ENCODE results near the gene SFSWAP.

SFSWAP gene

DNA sequence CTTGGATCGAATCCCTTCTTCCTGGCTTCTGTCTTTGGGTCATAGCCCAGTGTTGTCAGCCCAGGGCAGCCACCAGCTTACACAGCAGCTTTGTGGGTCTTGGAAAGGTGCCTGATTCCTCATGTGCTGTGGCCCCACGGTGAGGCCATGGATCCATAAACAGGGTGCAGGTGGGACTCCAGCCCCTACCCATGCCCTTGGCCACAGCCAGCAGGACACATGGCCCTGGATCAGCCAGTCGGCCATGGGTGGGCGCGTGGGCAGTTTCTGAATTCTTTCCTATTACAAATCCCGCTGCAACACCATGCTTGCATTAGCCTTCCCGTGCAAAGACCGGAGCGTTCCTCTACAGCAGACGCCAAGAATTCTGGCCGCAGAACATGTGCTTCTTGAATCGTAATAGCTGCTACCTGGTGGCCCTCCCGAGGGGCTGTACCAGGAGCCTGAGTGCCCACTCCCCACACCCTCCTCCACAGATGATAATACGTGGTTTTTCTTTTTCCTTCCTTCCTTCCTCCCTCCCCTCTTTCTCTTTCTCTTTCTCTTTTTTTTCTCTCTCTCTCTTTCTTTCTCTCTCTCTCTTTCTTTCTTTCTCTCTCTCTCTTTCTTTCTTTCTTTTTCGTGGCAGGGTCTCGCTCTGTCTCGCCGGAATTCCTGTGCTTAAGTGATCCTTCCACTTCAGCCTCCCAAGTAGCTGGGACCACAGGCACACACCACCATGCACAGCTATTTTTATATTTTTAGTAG, 114.4 kb downstream of the SFSWAP start:
- DNase-seq, result no peak

DNA sequence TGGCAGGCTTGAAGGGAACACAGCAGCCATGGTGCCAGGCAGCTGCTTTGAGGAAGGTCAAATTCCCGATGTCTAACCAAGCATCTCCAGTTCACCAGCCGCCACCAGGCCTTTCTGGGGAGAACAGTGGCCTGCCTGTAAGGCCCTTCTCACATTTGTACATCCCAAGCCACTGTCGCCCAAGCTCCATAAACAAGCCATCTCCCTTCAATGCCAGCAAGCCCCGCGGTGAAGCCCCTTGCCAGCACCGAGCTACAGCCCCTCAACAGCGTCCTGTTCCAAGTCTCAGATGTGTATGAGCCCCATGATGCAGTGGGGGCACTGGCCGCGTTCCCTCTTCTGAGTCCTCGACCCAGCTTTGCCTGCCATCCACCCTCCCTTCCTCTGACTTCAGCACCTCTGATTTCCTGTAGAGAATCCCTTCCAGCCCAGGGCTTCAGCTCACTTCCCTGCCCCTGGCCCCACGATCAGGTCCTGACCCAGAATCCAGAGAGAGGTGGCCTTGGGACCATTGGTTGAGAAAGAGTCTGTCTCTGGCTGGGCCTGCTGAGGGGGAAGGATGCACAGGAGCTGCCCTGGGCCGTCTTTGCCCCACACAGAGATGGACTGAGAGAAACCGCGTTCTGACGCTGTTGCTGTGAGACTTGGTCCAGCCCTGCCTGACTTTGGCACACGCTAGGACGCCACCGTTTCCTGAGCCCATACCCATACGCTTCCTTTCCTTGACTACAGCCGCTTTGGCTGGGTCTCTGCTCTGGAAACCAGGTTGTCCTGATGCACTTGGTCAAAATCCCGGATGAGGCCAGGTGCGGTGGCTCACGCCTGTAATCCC, 115.4 kb downstream of the SFSWAP start:
- DNase-seq, result no peak

DNA sequence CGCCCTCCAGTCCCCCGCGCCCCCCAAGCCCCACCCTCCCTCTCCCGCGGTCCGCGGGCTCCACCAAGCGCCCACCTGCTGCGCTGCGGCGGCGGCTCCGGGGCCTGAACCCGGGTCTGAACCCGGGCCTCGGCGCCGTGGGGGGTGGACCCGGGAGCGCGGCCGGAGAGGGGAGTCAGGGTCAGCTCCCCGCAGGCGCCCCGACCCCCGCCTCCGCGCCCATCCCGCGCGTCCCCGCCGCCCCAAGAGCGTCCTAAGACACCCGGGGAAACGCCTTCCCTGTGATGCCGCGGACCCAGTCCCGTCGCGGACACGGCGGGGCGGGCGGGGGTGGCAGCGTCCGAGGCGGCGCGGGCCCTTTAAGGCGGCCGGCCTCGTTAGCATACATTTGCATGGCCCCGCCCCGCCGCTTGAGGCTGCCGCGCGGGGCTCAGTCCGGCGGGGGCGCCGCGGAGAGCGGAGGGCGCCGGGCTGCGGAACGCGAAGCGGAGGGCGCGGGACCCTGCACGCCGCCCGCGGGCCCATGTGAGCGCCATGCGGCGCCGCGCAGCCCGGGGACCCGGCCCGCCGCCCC, 117.2 kb downstream of the SFSWAP start, which contains the start of gene MMP17:
Gene MMP17 (plus strand): TSS at position 433 of the 574 bp plus-strand sequence. CDS start 102 bp downstream, at position 535.
- peak; percentile 55 for DNase-seq

GRCh38 chr12:131828671-131829355, 117.9 kb downstream of the SFSWAP start:
- no peak for DNase-seq

- no peak for DNase-seq
These were observed 118.5 kb downstream of the SFSWAP start for GRCh38 chr12:131829356-131829747.

DNA sequence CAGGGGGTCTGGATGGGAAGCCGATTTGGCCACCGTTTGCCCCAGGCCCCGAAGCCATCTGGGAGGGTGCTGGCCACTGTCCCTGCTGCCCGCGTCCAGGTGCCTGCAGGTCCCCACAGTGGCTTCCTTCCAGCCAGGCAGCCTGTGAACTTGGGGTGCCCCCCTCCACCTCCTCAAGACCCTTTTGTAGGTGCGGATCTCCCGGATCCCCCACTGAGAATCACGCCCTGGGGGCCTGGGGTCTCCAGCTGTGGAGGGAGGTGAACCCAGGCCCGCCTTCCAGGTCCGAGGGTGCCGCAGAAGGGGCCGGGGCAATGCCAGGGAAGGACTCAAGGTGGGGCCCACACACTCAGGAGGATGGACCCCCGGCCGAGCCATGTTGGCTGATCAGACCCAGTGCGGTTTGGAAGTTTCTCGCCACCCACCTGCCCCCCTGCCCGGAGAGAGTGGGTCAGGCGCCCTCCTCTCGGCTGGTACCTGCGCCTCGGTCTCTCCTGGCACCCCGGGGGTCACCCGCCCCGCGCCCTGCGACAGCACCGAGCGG, 119.0 kb downstream of the SFSWAP start:
- DNase-seq, result no peak

- DNase-seq, result peak; percentile 88
These were observed 119.5 kb downstream of the SFSWAP start for GRCh38 chr12:131830335-131830913.

- no peak for DNase-seq
These were observed 120.2 kb downstream of the SFSWAP start for GRCh38 chr12:131830914-131831571.

- DNase-seq, result peak; percentile 49
These were observed 120.7 kb downstream of the SFSWAP start for GRCh38 chr12:131831635-131832041.

DNA sequence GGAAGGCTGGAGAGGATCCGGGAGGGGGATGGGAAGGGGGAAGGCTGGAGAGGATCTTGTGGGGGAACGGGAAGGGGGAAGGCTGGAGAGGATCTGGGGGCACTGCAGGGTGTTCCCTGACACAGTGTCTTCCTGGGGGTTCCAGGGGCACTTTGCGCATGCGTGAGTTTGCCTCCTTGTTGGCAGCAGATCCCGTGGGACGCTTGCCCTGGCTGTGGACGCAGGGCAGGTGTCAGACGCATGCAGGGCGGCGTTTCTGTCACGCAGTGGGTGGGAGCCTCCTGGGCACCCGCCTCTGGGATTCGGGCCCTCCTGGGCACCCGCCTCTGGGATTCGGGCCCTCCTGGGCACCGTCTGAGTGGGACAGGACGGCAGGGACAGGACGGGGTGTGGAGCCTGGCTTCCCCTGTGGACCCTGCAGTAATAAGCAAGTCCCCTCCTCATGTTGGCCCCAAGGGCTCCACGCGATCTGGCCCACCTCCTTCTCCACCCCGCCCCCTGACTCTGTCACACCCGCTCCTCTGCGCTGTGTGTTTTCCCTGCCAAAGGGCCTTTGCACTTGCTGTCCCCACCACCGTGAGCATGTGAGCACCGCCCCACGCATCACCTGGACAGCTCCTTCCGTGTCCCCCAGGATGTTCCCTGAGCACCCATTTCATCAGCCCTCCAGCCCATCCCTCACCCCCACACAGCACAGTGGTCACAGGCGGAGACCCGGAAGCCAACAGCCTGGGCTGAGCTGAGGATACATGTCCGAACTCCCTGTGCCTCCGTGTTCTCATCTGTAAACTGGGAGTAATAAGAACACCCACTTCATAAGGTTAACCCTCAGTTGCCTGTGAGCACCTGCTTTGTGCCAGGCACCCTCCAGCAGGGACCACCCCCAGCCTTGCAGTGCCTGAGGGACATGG, 121.7 kb downstream of the SFSWAP start:
- peak; percentile 45 for DNase-seq

DNA sequence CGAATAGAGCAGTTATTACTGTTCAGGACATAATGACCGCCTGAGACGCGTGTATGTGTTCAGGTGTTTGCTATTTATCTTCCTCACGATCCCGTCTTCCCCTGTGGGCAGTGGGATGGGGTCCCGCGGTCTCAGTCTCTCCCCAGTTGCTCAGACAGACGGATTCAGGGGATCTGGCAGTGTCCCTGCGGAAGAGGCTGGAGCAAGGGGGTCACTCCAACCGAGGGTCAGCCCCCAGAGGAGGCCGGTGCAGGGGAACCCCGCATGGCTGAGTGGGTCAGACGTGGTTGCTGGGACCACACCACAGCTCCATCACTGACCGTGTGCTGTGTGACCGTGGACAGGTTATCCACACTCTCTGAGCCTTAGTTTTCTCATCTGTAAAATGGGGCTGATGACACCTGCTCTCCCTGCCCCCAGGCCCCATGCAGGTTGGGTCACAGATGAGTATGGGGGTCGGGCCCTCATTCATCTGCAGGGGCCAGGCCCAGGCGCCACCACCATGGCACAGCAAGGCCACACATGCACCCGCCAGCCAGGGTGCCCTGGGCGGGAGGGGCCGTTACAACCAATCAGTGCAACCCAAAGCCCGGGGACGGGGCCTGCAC, 122.5 kb downstream of the SFSWAP start:
- no peak for DNase-seq

DNA sequence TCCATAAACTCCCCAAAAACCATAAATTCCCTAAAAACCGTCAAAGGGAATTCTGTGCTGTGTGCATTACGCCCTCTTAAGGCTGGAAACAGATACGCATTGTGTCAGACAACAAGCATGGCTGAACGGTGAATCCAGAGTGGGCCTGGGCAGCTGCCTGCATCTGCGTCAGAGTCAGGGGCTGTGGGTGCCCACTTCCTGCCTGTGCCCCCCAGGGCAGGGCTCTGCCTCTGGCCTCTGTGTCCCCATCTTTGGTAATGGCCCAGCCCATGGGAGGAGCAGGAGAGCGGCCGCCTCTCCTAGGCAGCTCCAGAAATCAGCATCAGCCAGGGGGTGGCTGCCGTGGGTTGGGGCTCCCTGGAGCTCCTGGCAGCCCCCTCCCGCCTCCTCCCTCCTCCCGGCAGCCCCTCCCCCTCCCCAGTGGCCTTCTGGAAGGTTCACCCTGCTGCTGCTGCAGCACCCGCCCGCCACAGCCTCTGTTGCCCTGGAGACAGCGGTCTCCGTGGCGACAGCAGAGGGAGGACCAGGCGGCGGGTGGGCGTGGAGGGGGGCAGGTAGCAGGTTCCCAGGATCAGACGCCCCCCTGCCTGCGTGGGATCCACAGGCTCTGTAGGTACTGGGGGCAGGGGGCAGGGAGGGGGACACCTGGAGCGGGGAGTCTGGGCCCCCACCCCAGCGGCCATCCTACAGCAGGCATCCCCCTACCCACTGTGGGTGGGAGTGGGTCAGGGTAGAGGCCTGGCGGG, 123.2 kb downstream of the SFSWAP start:
- no peak for DNase-seq

GRCh38 chr12:131834798-131835615, 124.1 kb downstream of the SFSWAP start:
- no peak for DNase-seq

DNA sequence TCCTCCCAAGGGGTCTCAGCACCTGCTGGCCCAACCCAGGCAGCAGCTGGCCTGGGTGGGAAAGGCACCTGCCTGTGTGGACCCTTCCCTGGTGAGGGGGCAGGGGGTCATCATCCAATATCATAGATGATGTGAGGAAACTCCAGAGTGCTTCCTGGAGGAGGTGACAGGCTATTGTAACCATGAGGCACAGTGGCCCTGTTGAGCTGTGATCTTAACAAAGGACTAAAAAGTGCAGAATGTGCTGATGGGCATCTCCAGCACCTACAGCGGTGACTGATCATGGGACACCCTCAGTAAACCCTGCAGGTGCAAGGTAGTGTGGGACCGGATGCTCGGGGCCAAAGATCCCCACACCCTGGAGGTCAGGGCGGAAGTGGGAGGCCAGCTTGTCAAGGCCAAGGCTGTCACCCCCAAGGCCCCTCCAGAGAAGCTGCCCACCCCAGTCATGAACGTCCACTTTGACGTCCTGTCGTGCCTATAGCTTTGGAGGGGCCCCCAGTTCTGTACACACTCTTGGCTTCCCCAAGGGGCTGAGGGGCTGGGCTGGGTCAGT, 124.8 kb downstream of the SFSWAP start:
- no peak for DNase-seq

DNA sequence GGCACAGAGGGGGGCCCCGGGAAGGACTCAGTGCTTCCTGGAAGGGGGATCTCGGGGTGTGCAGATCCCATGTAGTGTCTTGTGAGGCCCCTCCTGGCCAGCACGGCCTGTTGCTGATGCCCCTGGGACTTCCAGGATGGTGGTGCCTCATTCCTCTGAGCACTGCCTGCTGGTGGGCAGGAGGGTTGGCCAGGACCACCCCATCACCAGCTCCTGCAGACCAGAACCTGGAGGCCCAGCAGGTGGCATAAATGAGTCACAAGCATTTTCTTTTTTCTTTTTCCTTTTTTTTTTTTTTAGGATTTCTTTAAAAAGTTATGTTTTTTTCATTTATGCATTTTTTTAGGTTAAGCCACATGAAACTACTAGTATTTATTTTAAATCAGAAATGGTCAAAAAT, 125.3 kb downstream of the SFSWAP start:
- DNase-seq, result no peak

DNA sequence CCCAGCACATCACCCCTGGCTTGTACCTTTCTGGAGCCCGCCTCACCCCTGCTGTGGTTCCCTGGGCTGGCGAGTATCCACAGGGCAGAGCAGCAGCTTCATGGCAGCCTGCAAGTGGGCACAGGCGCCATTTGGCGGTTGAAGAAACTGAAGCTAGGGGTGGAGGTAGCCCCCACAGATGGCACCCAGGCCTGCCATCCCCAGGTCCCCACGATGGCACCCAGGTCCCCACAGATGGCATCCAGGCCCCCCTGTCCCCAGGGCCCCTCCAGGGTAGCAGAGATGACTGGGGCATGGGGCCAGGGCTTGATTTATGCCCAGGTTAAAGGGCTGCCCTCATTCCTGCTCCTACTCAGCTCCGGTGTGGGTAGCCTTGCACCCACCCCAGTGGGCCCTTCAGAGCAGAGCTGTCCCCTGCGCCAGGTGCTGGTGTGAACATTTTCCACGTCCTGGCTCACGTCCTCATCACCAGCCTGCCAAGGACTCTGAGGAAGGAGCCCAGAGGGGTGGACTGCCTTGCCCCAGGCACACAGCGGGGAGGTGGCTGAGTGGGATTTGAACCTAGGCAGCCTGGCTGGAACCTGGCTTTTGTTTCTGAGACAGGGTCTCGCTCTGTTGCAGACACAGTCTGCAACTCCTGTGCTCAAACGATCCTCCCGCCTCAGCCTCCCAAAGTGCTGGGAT, 126.0 kb downstream of the SFSWAP start:
- DNase-seq, result no peak

DNA sequence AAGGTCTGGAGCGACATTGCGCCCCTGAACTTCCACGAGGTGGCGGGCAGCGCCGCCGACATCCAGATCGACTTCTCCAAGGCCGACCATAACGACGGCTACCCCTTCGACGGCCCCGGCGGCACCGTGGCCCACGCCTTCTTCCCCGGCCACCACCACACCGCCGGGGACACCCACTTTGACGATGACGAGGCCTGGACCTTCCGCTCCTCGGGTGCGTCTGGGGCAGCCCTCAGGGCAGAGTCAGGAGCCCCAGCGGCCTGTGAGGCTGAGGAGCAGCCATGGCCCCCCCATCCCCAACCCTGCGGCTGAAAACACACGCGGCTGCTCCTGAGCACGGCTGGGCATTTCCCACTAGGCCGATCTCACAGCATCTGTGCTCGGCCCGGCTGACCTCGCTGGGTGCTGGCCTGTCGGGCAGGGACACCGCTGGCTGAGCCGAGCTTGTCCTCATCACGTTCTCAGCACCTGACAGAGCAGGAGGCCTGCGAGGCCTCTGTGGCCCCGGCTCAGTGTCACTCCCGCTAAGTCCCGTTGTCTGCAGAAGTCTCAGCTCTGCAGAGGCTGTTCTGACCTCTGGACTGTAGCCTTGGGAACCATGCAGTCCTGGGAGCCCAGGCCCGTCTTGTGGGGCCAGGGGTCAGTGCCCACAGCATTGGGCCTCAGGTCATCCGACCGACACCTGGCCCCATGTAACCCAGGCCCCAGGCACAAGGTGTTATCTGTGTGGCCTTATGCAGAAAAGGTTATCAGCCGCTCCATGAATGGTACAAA, 129.9 kb downstream of the SFSWAP start:
- DNase-seq, result no peak
